ENCODE measurements around the gene AIDA. TPM values are rescaled to one million over a fixed set of nuclear protein-coding genes. Genes with fewer than 3 reads are reported as not detected.

Gene AIDA
- total and polyA plus RNA-seq, 2 donors from 2014 or later: 41.4 to 73.7 TPM

GRCh38 chr1:222627232-222627631, 85.1 kb downstream of the AIDA start:
- H3K9me3 ChIP-seq (ENCODE audit: control insufficient read depth in 2 of 3, insufficient read depth in 1 of 3, low read length in 3 of 3): no peaks in the 10 kb centered on the region
- FAIRE-seq: no peak
- H3K27me3 ChIP-seq (ENCODE audit: control insufficient read depth, insufficient read depth, low read length): no peaks in the 10 kb centered on the region
- no peak overlapping the region for H3K9ac ChIP-seq (ENCODE audit: low read length in 3 of 3)
- no peak overlapping the region for H3K4me3 ChIP-seq (ENCODE audit: low read length in 3 of 3)
- H3K27ac ChIP-seq (ENCODE audit: low read depth in 2 of 2, low read length in 2 of 2): no peak overlapping the region
- no peak for DNase-seq
- TF ChIP-seq CTCF (IDR thresholded peaks at IDR 0.05; ENCODE audit: borderline replicate concordance, extremely low read depth, insufficient read depth): no peak
- H3K4me1 ChIP-seq (ENCODE audit: control insufficient read depth in 2 of 3, insufficient read depth in 2 of 3, low read depth in 1 of 3, low read length in 3 of 3): no peaks in the 10 kb centered on the region
- intact Hi-C loops (cut with DNase I): no loop called here
- H3K36me3 ChIP-seq (ENCODE audit: control insufficient read depth in 2 of 3, insufficient read depth in 3 of 3, low read length in 3 of 3): peaks cover 12 to 36% (median 28%) of the 10 kb centered on the region in 3 donors

DNA sequence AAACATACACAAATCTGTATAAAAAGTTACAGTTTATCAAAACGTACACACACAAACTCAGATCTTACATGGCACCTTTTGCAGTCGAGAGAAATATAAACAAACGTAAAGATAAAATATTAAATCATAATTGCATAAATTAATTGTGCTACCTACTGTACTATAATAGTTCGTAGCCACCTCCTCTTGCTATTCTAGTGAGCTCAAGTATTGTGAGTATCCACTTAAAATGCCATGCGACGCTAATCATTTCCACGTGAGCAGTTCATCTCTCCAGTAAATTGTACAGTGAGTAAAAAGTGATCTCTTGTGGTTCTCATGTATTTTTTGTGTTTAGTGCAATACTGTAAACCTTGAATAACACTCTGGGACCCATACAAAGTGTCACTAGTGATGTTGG, 88.1 kb downstream of the AIDA start:
- Histone ChIP-seq H3K9me3 (ENCODE audit: control insufficient read depth in 2 of 3, insufficient read depth in 1 of 3, low read length in 3 of 3) (no peaks in the 10 kb centered on the region), H3K4me1 (ENCODE audit: control insufficient read depth in 2 of 3, insufficient read depth in 2 of 3, low read depth in 1 of 3, low read length in 3 of 3) (peaks cover 2 to 5% (median 4%) of the 10 kb centered on the region in 3 donors), H3K36me3 (ENCODE audit: control insufficient read depth in 2 of 3, insufficient read depth in 3 of 3, low read length in 3 of 3) (peaks cover 10 to 29% (median 14%) of the 10 kb centered on the region in 3 donors), H3K27me3 (ENCODE audit: control insufficient read depth, insufficient read depth, low read length) (no peaks in the 10 kb centered on the region), H3K9ac (ENCODE audit: low read length in 3 of 3) (no peak overlapping the region), H3K27ac (ENCODE audit: low read depth in 2 of 2, low read length in 2 of 2) (no peak overlapping the region), H3K4me3 (ENCODE audit: low read length in 3 of 3) (no peak overlapping the region)
- TF ChIP-seq CTCF (IDR thresholded peaks at IDR 0.05; ENCODE audit: borderline replicate concordance, extremely low read depth, insufficient read depth): no peak
- FAIRE-seq (no peak), DNase-seq (no peak)
- intact Hi-C loops (cut with DNase I): no loop called here

- no peak for FAIRE-seq
- Histone ChIP-seq H3K9ac (ENCODE audit: low read length in 3 of 3) (no peak overlapping the region), H3K27me3 (ENCODE audit: control insufficient read depth, insufficient read depth, low read length) (no peaks in the 10 kb centered on the region), H3K27ac (ENCODE audit: low read depth in 2 of 2, low read length in 2 of 2) (no peak overlapping the region), H3K4me1 (ENCODE audit: control insufficient read depth in 2 of 3, insufficient read depth in 2 of 3, low read depth in 1 of 3, low read length in 3 of 3) (peaks cover 2 to 7% (median 5%) of the 10 kb centered on the region in 3 donors), H3K4me3 (ENCODE audit: low read length in 3 of 3) (no peak overlapping the region), H3K36me3 (ENCODE audit: control insufficient read depth in 2 of 3, insufficient read depth in 3 of 3, low read length in 3 of 3) (peaks cover 7 to 22% (median 14%) of the 10 kb centered on the region in 3 donors), H3K9me3 (ENCODE audit: control insufficient read depth in 2 of 3, insufficient read depth in 1 of 3, low read length in 3 of 3) (no peaks in the 10 kb centered on the region)
- DNase-seq: no peak
- TF ChIP-seq CTCF (IDR thresholded peaks at IDR 0.05; ENCODE audit: borderline replicate concordance, extremely low read depth, insufficient read depth): no peak
- intact Hi-C loops (cut with DNase I): no loop called here
These were observed 88.8 kb downstream of the AIDA start for GRCh38 chr1:222623458-222623857.

DNA sequence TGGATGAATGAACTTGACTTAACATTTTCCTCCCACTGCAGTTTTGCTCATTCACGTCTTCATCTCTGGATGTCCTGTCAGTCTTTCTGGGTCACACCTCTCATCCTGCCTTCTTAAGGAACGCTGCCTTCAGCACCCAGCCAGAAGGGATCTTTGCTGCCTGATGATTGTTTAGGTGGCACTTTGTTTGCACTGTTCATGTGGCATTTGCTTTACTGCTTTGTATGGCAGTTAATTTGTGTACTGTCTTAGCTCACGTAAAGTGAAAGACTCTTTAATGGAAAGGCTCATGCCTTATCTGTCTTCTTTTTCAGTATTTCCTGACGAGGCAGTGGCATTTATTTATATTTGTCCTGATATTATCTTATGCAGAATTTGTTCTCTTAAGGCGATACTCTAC, 89.5 kb downstream of the AIDA start:
- FAIRE-seq: no peak
- Histone ChIP-seq H3K27ac (ENCODE audit: low read depth in 2 of 2, low read length in 2 of 2) (no peak overlapping the region), H3K4me3 (ENCODE audit: low read length in 3 of 3) (no peak overlapping the region), H3K9ac (ENCODE audit: low read length in 3 of 3) (no peak overlapping the region), H3K9me3 (ENCODE audit: control insufficient read depth in 2 of 3, insufficient read depth in 1 of 3, low read length in 3 of 3) (no peaks in the 10 kb centered on the region), H3K27me3 (ENCODE audit: control insufficient read depth, insufficient read depth, low read length) (no peaks in the 10 kb centered on the region), H3K36me3 (ENCODE audit: control insufficient read depth in 2 of 3, insufficient read depth in 3 of 3, low read length in 3 of 3) (peaks cover 2 to 16% (median 14%) of the 10 kb centered on the region in 3 donors), H3K4me1 (ENCODE audit: control insufficient read depth in 2 of 3, insufficient read depth in 2 of 3, low read depth in 1 of 3, low read length in 3 of 3) (peaks cover 2 to 7% (median 5%) of the 10 kb centered on the region in 3 donors)
- TF ChIP-seq CTCF (IDR thresholded peaks at IDR 0.05; ENCODE audit: borderline replicate concordance, extremely low read depth, insufficient read depth): no peak
- intact Hi-C loops (cut with DNase I): no loop called here
- no peak for DNase-seq
